Ovary (tissue), 9 donors: ENCODE measurements around the gene LMNB1. TPM values are rescaled to one million over a fixed set of nuclear protein-coding genes. Genes with fewer than 3 reads are reported as not detected.

ENCODE experiments used
- DNase-seq, 5 donors: peaks; one replicate each; pipeline ENCODE4 v3.0.0-alpha.2; 2019 to 2020
- H3K27ac ChIP-seq, 2 donors: fragments of 200-600 bp; one replicate each; pipeline versions ENCODE4 v1.5.1 to v1.8.0; 2019 to 2022
- H3K27me3 ChIP-seq: fragments of 200-600 bp; one replicate; pipeline ENCODE4 v1.8.0; 2022
- H3K36me3 ChIP-seq: fragments of 200-600 bp; sonication (generic); one replicate; pipeline ENCODE4 v1.5.1; 2019
- H3K4me1 ChIP-seq: one replicate; pipeline ENCODE4 v1.8.1; 2013; ENCODE audit warnings: mild to moderate bottlenecking, moderate library complexity; ENCODE audit not compliant: insufficient read depth
- H3K4me3 ChIP-seq: fragments of 200-600 bp; sonication (generic); one replicate; pipeline ENCODE4 v1.5.1; 2017
- H3K9me3 ChIP-seq, 2 donors: fragments of 200-600 bp in 1 of 2; sonication (generic) in 1 of 2; one replicate each; pipeline versions ENCODE4 v1.5.1 to v1.8.1; 2013 to 2019; ENCODE audit warnings: mild to moderate bottlenecking in 1 of 2, moderate library complexity in 1 of 2
- EP300 ChIP-seq: sonication (generic); formaldehyde crosslinking; IDR thresholded peaks from one replicate; pipeline ENCODE4 v1.6.1; 2017; ENCODE audit warnings: antibody characterized with exemption
- POLR2A ChIP-seq: fragments of 450-650 bp; IDR thresholded peaks from one replicate; pipeline ENCODE4 v1.6.1; 2017; ENCODE audit warnings: antibody characterized with exemption, mild to moderate bottlenecking, moderate library complexity
- WGBS, 3 donors: extraction: QIAGEN DNeasy Blood & Tissue Kit in 1 of 3; methylation state at CpG; one replicate each; pipeline versions ENCODE4 v1.1.5 to v1.1.7; 2013 to 2017; 5-methylcytosine and 5-hydroxymethylcytosine counted together
- intact Hi-C, 4 donors: fragments of 100-400 bp; cut with DNase I; formaldehyde crosslinking; loops; one replicate each; pipeline versions ENCODE4 v1.11.0 to v1.15.1; 2022 to 2023
- polyA plus RNA-seq, 2 donors: library from polyadenylated mRNA; stranded (reverse); fragments of 200-250 nt in 1 of 2; fragments of 350-450 nt in 1 of 2; fragmentation: Illumina TruSeq in 1 of 2; extraction: RNeasy Lipid Tissue Mini Kit (QIAGEN cat#74804) in 1 of 2; gene quantifications; one replicate each; pipeline ENCODE4 v1.2.3, GENCODE V29; 2013 to 2014
- total RNA-seq, 7 donors: library from RNA; depleted of rRNA in 2 of 7; stranded (reverse); fragments of >200 nt in 2 of 7; fragmentation: NEBNext Ultra II Directional in 3 of 7; extraction: Animal tissue kit (Norgen Biotek cat#: 25700) in 3 of 7; gene quantifications; one replicate each; pipeline versions ENCODE4 v1.1.0 to v1.2.4, GENCODE V29; 2016 to 2023
- TF ChIP-seq, protein P1 (sequence below), 3 donors: fragments of 450-650 bp in 2 of 3; fragments of 200-600 bp in 1 of 3; IDR thresholded peaks; one replicate each; pipeline versions ENCODE4 v1.5.1 to v1.8.0; 2016 to 2022; ENCODE audit warnings: antibody characterized with exemption in 3 of 3, mild to moderate bottlenecking in 1 of 3
- donor health status: DM: no; HTN: no; CAD: no; lungs with moderate emphysema.
- donor health status: DM: no; HTN: no; CAD: no.
- donor health status: Bipolar disorder and iron deficiency.
- donor health status: DM: yes; HTN: yes; CAD: no.
- donor health status: DM: no; HTN: no; CAD: no.
- donor health status: DM: yes; HTN: yes; CAD: no.

Gene LMNB1
- total and polyA plus RNA-seq, 9 donors, result 3.0 to 10.0 (median 8.3) TPM

DNA sequence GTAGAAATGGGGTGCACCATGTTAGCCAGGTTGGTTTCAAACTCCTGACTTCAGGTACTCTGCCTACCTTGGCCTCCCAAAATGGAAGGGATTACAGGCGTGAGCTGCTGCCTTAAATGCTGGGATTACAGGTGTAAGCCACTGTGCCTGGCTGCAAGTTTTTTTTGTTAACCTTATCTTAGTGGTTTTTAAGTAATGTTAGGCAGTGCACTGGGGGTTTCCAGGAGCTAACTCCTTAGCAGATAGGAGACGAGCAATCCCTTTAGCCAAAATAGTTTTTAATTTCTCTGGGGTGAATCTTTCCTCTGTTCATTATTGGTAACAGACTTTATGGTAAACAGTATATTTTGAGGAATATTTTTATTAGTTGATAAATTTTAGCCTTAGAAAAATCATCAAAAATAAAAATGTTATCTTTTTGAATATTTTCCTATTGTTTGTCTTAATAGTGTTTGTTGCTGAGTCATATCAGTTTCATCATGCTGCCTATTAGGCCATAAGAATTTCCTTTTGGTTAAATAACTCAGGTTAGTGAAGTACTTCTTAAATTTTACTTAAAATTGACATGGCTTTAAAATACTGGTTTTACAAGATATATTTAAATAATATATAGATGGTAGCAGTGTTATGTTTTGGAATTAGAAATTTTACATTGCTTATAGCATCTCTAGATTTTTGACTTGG, 37.9 kb downstream of the LMNB1 start:
- DNase-seq, result no peak
- no peak overlapping the region for H3K27ac ChIP-seq
- intact Hi-C loops, result no loop called here
- TF ChIP-seq POLR2A (no peak), EP300 (no peak)
- TF ChIP-seq, protein P1, sequence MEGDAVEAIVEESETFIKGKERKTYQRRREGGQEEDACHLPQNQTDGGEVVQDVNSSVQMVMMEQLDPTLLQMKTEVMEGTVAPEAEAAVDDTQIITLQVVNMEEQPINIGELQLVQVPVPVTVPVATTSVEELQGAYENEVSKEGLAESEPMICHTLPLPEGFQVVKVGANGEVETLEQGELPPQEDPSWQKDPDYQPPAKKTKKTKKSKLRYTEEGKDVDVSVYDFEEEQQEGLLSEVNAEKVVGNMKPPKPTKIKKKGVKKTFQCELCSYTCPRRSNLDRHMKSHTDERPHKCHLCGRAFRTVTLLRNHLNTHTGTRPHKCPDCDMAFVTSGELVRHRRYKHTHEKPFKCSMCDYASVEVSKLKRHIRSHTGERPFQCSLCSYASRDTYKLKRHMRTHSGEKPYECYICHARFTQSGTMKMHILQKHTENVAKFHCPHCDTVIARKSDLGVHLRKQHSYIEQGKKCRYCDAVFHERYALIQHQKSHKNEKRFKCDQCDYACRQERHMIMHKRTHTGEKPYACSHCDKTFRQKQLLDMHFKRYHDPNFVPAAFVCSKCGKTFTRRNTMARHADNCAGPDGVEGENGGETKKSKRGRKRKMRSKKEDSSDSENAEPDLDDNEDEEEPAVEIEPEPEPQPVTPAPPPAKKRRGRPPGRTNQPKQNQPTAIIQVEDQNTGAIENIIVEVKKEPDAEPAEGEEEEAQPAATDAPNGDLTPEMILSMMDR (IDR thresholded peaks at IDR 0.05), result no peak
- no peak overlapping the region for H3K4me3 ChIP-seq
- H3K36me3 ChIP-seq, result no peaks in the 10 kb centered on the region
- no peaks in the 10 kb centered on the region for H3K4me1 ChIP-seq
- H3K27me3 ChIP-seq, result no peaks in the 10 kb centered on the region
- H3K9me3 ChIP-seq, result no peaks in the 10 kb centered on the region
- WGBS, 3 donors, result 86 to 88% (median 87%) methylated on average over 2 of the region's 2 CpGs

DNA sequence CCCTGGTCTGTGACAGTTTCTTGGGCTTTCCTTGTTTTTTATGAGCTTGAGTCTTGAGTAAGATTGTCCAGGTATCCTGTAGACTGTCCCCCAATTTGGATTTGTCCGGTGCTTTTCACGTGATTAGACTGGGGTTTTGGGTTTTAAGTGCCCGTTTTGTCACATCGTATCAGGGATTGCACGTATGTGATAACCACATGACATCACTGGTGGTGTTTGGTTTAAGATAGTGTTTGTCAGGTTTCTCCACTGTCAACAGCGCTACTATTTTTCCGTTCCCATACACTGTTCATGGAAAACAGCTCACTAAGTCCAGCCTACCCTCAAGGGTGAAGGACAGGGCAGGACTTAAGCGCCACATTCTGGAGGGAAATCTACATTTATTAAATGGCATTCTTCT, 39.7 kb downstream of the LMNB1 start:
- no peaks in the 10 kb centered on the region for H3K9me3 ChIP-seq
- H3K36me3 ChIP-seq, result no peaks in the 10 kb centered on the region
- no peaks in the 10 kb centered on the region for H3K4me1 ChIP-seq
- intact Hi-C loops, result no loop called here
- H3K4me3 ChIP-seq, result no peak overlapping the region
- no peak overlapping the region for H3K27ac ChIP-seq
- DNase-seq, result no peak
- H3K27me3 ChIP-seq, result no peaks in the 10 kb centered on the region
- TF ChIP-seq, protein P1 (IDR thresholded peaks at IDR 0.05), result no peak
- WGBS, 3 donors, result 95 to 98% (median 97%) methylated on average over 8 of the region's 8 CpGs

DNA sequence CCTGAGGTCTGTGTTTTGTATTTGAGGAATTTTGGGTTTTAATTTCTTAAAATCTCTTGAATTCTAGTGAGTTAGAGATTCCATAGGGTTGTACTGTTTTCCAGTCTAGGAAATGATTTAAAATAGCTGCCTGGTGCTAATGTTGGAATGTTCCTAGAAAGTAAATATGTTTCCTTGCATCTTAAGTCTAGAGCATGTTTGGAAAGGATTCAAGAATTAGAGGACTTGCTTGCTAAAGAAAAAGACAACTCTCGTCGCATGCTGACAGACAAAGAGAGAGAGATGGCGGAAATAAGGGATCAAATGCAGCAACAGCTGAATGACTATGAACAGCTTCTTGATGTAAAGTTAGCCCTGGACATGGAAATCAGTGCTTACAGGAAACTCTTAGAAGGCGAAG, 41.8 kb downstream of the LMNB1 start:
- 92 to 95% (median 94%) methylated on average over 4 of the region's 4 CpGs for WGBS, 3 donors
- Histone ChIP-seq H3K27ac (no peak overlapping the region), H3K4me3 (no peak overlapping the region), H3K4me1 (no peaks in the 10 kb centered on the region), H3K9me3 (no peaks in the 10 kb centered on the region), H3K36me3 (no peaks in the 10 kb centered on the region), H3K27me3 (no peaks in the 10 kb centered on the region)
- intact Hi-C loops, result no loop called here
- no peak for DNase-seq
- TF ChIP-seq POLR2A (no peak), EP300 (no peak)
- TF ChIP-seq, protein P1 (IDR thresholded peaks at IDR 0.05), result no peak

DNA sequence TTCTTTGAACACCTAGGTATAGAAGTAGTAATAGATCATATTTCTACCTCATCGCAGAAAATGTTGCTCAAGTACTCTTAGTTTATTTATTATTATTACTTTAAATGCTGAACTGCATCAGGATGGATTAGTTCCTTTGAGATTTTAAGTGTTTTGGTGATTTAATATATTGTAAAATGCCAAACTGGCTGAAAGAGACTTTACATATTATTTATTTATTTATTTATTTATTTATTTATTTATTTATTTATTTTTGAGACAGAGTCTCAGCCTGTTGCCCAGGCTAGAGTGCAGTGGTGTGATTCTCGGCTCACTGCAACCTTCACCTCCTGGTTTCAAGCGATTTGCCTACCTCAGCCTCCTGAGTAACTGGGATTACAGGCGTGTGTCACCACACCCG, 42.3 kb downstream of the LMNB1 start:
- DNase-seq, result no peak
- no peak overlapping the region for H3K27ac ChIP-seq
- no peaks in the 10 kb centered on the region for H3K4me1 ChIP-seq
- H3K36me3 ChIP-seq, result no peaks in the 10 kb centered on the region
- intact Hi-C loops, result no loop called here
- WGBS, 3 donors, result 97 to 99% (median 98%) methylated on average over 5 of the region's 5 CpGs
- TF ChIP-seq, protein P1 (IDR thresholded peaks at IDR 0.05), result no peak
- TF ChIP-seq POLR2A, result no peak
- TF ChIP-seq EP300, result no peak
- H3K4me3 ChIP-seq, result no peak overlapping the region
- H3K9me3 ChIP-seq, result no peaks in the 10 kb centered on the region
- no peaks in the 10 kb centered on the region for H3K27me3 ChIP-seq
